Prostate gland (tissue), 2 donors: ENCODE measurements around the gene SARNP. TPM values are rescaled to one million over a fixed set of nuclear protein-coding genes. Genes with fewer than 3 reads are reported as not detected.
A peak's percentile ranks its signal among the peaks of the same experiment; 100 is the strongest.

Experiments used
- DNase-seq: peaks from one replicate; pipeline ENCODE4 v3.0.0-alpha.2; 2019; ENCODE audit warnings: low spot score
- H3K27ac ChIP-seq, 2 donors: fragments of 200-600 bp; sonication (generic); 2 replicates each; pipeline ENCODE4 v1.5.1; 2017 to 2019
- H3K27me3 ChIP-seq: fragments of 200-600 bp; sonication (generic); replicated peaks from 2 replicates; pipeline ENCODE4 v1.5.1; 2019; ENCODE audit not compliant: insufficient read depth
- H3K36me3 ChIP-seq, 2 donors: fragments of 200-600 bp; sonication (generic); 1 replicate in 1 of 2; 2 replicates in 1 of 2; pipeline versions ENCODE4 v1.5.1 to v1.8.1; 2017 to 2019
- H3K4me1 ChIP-seq: fragments of 200-600 bp; sonication (generic); replicated peaks from 2 replicates; pipeline ENCODE4 v1.5.1; 2019
- H3K4me3 ChIP-seq, 2 donors: fragments of 200-600 bp; sonication (generic); 2 replicates each; pipeline ENCODE4 v1.5.1; 2017 to 2019
- H3K9me3 ChIP-seq: fragments of 200-600 bp; sonication (generic); 2 replicates; pipeline ENCODE4 v1.5.1; 2017
- CTCF ChIP-seq, 4 experiments: fragments of 200-600 bp in 2 of 4; fragments of 450-650 bp in 2 of 4; sonication (generic) in 2 of 4; IDR thresholded peaks; 1 replicate in 3 of 4; 2 replicates in 1 of 4; pipeline ENCODE4 v1.5.1; 2016 to 2019; ENCODE audit warnings: antibody characterized with exemption in 4 of 4, mild to moderate bottlenecking in 2 of 4, moderate library complexity in 2 of 4
- POLR2A ChIP-seq: fragments of 450-650 bp; IDR thresholded peaks from one replicate; pipeline ENCODE4 v1.6.1; 2016; ENCODE audit warnings: antibody characterized with exemption, mild to moderate bottlenecking
- POLR2AphosphoS5 ChIP-seq: sonication (generic); formaldehyde crosslinking; IDR thresholded peaks from one replicate; pipeline ENCODE4 v1.6.1; 2017; ENCODE audit warnings: antibody characterized with exemption
- WGBS: methylation state at CpG from one replicate; pipeline ENCODE4 v1.1.5; 2018; 5-methylcytosine and 5-hydroxymethylcytosine counted together
- intact Hi-C: fragments of 100-400 bp; cut with DNase I; formaldehyde crosslinking; loops from one replicate; pipeline ENCODE4 v1.14.2; 2022
- total RNA-seq, 2 donors: library from RNA; depleted of rRNA; stranded (reverse); fragments of >200 nt; gene quantifications; one replicate each; pipeline ENCODE4 v1.1.0, GENCODE V29; 2016

SARNP gene
- total RNA-seq, 2 donors from 2014 or later = 65.9 to 75.9 TPM

DNA sequence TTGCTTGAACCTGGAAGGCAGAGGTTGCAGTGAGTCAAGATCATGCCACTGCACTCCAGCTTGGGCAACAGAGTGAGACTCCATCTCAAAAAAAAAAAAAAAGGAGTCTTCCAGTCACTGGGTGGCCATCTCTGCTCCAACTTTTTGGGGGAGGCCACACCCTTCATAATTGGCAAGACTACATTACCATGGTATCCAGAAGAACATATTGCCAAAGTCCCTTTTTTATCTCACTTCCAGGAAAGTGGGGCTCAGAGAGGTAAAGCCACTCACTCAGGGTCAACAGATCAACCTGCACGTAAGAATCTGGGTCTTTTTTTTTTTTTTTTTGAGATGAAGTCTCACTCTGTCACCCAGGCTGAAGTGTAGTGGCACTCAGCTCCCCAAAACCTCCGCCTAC, 83.7 kb downstream of the SARNP start:
- Histone ChIP-seq H3K4me1 (no peaks in the 10 kb centered on the region), H3K9me3 (no peaks in the 10 kb centered on the region), H3K27me3 (no peaks in the 10 kb centered on the region), H3K36me3 (no peaks in the 10 kb centered on the region), H3K27ac (no peak overlapping the region), H3K4me3 (no peak overlapping the region)
- intact Hi-C loops = loop anchor here (10.0 kb wide), 2 partner anchors 311 to 371 kb away; partner anchors contain the start of genes PA2G4 and RPS26
- 85% methylated on average over 2 of the region's 2 CpGs for WGBS
- no peak for DNase-seq
- TF ChIP-seq CTCF (IDR thresholded peaks at IDR 0.05) (no peak), POLR2AphosphoS5 (no peak), POLR2A (no peak)

DNA sequence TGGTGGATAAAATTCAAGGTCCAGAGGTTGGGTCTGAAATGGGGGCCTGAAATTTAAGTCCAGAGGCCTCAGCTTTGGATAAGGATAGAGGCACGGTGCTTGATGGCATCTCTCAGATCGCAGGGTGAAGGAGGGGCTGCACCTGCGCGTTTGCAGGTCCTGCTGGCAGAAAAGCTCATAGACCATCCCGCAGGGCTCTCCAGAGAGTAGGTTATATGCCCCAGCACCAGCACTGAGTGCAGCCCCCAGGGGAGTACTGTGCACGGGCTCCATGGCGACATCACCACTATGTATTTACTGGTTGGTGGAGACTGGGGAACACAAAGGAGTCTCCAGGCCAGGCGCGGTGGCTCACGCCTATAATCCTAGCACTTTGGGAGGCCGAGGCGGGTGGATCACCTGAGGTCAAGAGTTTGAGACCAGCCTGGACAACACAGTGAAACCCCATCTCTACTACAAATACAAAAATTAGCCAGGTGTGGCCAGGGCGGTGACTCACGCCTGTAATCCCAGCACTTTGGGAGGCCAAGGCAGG, 84.4 kb downstream of the SARNP start:
- no peaks in the 10 kb centered on the region for H3K4me1 ChIP-seq
- no peak overlapping the region for H3K27ac ChIP-seq
- intact Hi-C loops = loop anchor here (10.0 kb wide), 2 partner anchors 312 to 372 kb away; partner anchors contain the start of genes PA2G4 and RPS26
- no peak overlapping the region for H3K4me3 ChIP-seq
- TF ChIP-seq POLR2AphosphoS5 = no peak
- no peak for TF ChIP-seq CTCF (IDR thresholded peaks at IDR 0.05)
- TF ChIP-seq POLR2A = no peak
- WGBS = 92% methylated on average over 12 of the region's 14 CpGs
- H3K9me3 ChIP-seq = no peaks in the 10 kb centered on the region
- no peaks in the 10 kb centered on the region for H3K36me3 ChIP-seq
- DNase-seq = no peak
- H3K27me3 ChIP-seq = no peaks in the 10 kb centered on the region

DNA sequence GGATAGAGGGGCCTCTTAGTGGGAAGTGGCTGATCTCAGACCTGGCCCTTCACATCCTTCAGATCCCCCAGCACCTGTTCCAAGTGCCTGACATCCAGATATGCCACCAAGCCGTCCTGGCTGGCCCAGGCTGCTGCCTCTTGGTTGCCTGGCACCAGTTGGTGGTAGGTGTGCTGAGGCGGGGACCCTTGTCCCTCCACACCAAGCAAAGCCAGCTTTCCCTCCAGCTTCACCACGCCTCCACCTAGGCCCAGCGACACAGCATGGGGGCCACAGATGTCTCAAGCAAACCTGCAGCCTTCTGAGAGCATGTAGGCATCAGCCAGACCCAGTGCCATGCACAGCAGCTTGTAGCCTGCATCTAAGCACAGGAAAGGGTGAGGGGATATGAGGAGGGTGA, 85.2 kb downstream of the SARNP start:
- no peaks in the 10 kb centered on the region for H3K9me3 ChIP-seq
- 80% methylated on average over 4 of the region's 4 CpGs for WGBS
- no peaks in the 10 kb centered on the region for H3K27me3 ChIP-seq
- no peaks in the 10 kb centered on the region for H3K36me3 ChIP-seq
- TF ChIP-seq POLR2AphosphoS5 (no peak), POLR2A (no peak), CTCF (IDR thresholded peaks at IDR 0.05) (no peak)
- no peak overlapping the region for H3K27ac ChIP-seq
- no peak overlapping the region for H3K4me3 ChIP-seq
- H3K4me1 ChIP-seq = peaks cover under 1% of the 10 kb centered on the region
- DNase-seq = no peak
- intact Hi-C loops = loop anchor here (10.0 kb wide), 2 partner anchors 313 to 373 kb away; partner anchors contain the start of genes PA2G4 and RPS26

- H3K4me3 ChIP-seq = peak overlapping the region; percentile 88 to 94
- DNase-seq = peak; percentile 38
- no peak for TF ChIP-seq POLR2A
- TF ChIP-seq CTCF (IDR thresholded peaks at IDR 0.05) = peak in 1 of 4 experiments; percentile 14
- no peaks in the 10 kb centered on the region for H3K27me3 ChIP-seq
- peak overlapping the region; percentile 99 for H3K27ac ChIP-seq
- no peaks in the 10 kb centered on the region for H3K9me3 ChIP-seq
- intact Hi-C loops = loop anchor here (5.0 to 10.0 kb wide), 3 partner anchors 197 to 375 kb away; partner anchors contain the start of genes PA2G4, PYM1 and RPS26
- H3K36me3 ChIP-seq = no peaks in the 10 kb centered on the region
- peaks cover 9% of the 10 kb centered on the region for H3K4me1 ChIP-seq
- WGBS = 2% methylated on average over 19 of the region's 19 CpGs
Observed at GRCh38 chr12:55729819-55730818, 87.4 kb downstream of the SARNP start.
